IMR-90 (cell line): ENCODE measurements around the gene GATA5. TPM values are rescaled to one million over a fixed set of nuclear protein-coding genes. Genes with fewer than 3 reads are reported as not detected.

Experiments used
- ATAC-seq: fragments of 200-7000 bp; cut with Tn5 transposase; 2 replicates; pipeline ENCODE4 v1.9.1; 2020; ENCODE audit warnings: low read depth, mild to moderate bottlenecking, moderate library complexity
- BruUV-seq: library from RNA; stranded (reverse); fragments of 400-500 nt; replicated peaks from 2 replicates; lab custom pipeline; 2021; lab: Mats Ljungman, UMichigan
- CTCF ChIA-PET: fragments of 300-600 bp; formaldehyde crosslinking; extraction: SDS; loops from one replicate; lab custom pipeline; 2021; ENCODE audit warnings: antibody characterized with exemption; lab: Yijun Ruan, JAX
- POLR2A ChIA-PET: fragments of 300-600 bp; sonication (Branson Sonifier 250); formaldehyde crosslinking; loops from one replicate; lab custom pipeline; 2022; ENCODE audit warnings: antibody characterized with exemption; ENCODE audit not compliant: unreplicated experiment; lab: Charles Lee
- DNase-seq: peaks from one replicate; pipeline ENCODE4 v3.0.0; 2013
- H2AFZ ChIP-seq: replicated peaks from 2 replicates; pipeline ENCODE3; 2013; ENCODE audit warnings: low read length, mild to moderate bottlenecking; ENCODE audit not compliant: poor library complexity
- H2AK5ac ChIP-seq: 2 replicates; pipeline ENCODE4 v1.6.1; 2013; ENCODE audit warnings: low read depth, low read length, inconsistent platforms
- H2AK9ac ChIP-seq: replicated peaks from 2 replicates; pipeline ENCODE3; 2013; ENCODE audit warnings: mild to moderate bottlenecking, low read depth, low read length, moderate library complexity; ENCODE audit not compliant: poor library complexity
- H2BK120ac ChIP-seq: 2 replicates; pipeline ENCODE4 v1.6.1; 2013; ENCODE audit warnings: low read depth, low read length, inconsistent platforms
- H2BK15ac ChIP-seq: 3 replicates; pipeline ENCODE4 v1.6.1; 2013; ENCODE audit warnings: low read depth, low read length, inconsistent platforms
- H2BK20ac ChIP-seq: 2 replicates; pipeline ENCODE4 v1.6.1; 2013; ENCODE audit warnings: low read depth, mild to moderate bottlenecking, inconsistent platforms, low read length, moderate library complexity
- H2BK5ac ChIP-seq: 2 replicates; pipeline ENCODE4 v1.6.1; 2013; ENCODE audit warnings: mild to moderate bottlenecking, low read depth, low read length, inconsistent platforms; ENCODE audit not compliant: poor library complexity, severe bottlenecking
- H3K14ac ChIP-seq: replicated peaks from 2 replicates; pipeline ENCODE4 v1.6.1; 2013; ENCODE audit warnings: low read depth, low read length, inconsistent platforms
- H3K18ac ChIP-seq: 2 replicates; pipeline ENCODE4 v1.6.1; 2013; ENCODE audit warnings: low read depth, low read length, control low read depth
- H3K23ac ChIP-seq: 2 replicates; pipeline ENCODE4 v1.6.1; 2013; ENCODE audit warnings: low read depth, low read length, inconsistent platforms
- H3K27ac ChIP-seq: 2 replicates; pipeline ENCODE4 v1.5.1; 2013; ENCODE audit warnings: mild to moderate bottlenecking, control low read depth, low read length; ENCODE audit not compliant: insufficient read depth
- H3K27me3 ChIP-seq: 2 replicates; pipeline ENCODE4 v1.6.1; 2013; ENCODE audit warnings: low read length; ENCODE audit not compliant: control insufficient read depth, insufficient read depth
- H3K36me3 ChIP-seq: 2 replicates; pipeline ENCODE4 v1.6.1; 2013; ENCODE audit warnings: low read length, mixed read lengths; ENCODE audit not compliant: control insufficient read depth, insufficient read depth
- H3K4ac ChIP-seq: 2 replicates; pipeline ENCODE4 v1.6.1; 2013; ENCODE audit warnings: low read depth, low read length, inconsistent platforms
- H3K4me1 ChIP-seq: 2 replicates; pipeline ENCODE4 v1.6.1; 2013; ENCODE audit warnings: low read length, mixed read lengths; ENCODE audit not compliant: control insufficient read depth, insufficient read depth
- H3K4me2 ChIP-seq: 2 replicates; pipeline ENCODE4 v1.6.1; 2013; ENCODE audit warnings: low read depth, mild to moderate bottlenecking, control low read depth, low read length, moderate library complexity
- H3K4me3 ChIP-seq: 2 replicates; pipeline ENCODE4 v1.5.1; 2013; ENCODE audit warnings: low read depth, mild to moderate bottlenecking, control low read depth, low read length, moderate library complexity; ENCODE audit not compliant: insufficient read depth
- H3K56ac ChIP-seq: 2 replicates; pipeline ENCODE4 v1.6.1; 2013; ENCODE audit warnings: low read length, inconsistent platforms; ENCODE audit not compliant: insufficient read depth; ENCODE audit errors: extremely low read depth
- H3K79me1 ChIP-seq, 2 experiments: 2 replicates each; pipeline ENCODE4 v1.6.1; 2013; ENCODE audit warnings: low read length in 2 of 2, inconsistent platforms in 1 of 2, low read depth in 1 of 2
- H3K9ac ChIP-seq: 2 replicates; pipeline ENCODE4 v1.6.1; 2013; ENCODE audit warnings: low read depth, low read length, control low read depth
- H3K9me1 ChIP-seq: 2 replicates; pipeline ENCODE4 v1.6.1; 2013; ENCODE audit warnings: low read length, inconsistent platforms; ENCODE audit not compliant: insufficient read depth
- H3K9me3 ChIP-seq: 2 replicates; pipeline ENCODE4 v1.6.1; 2013; ENCODE audit warnings: low read length; ENCODE audit not compliant: control insufficient read depth, insufficient read depth
- H4K20me1 ChIP-seq: 2 replicates; pipeline ENCODE4 v1.6.1; 2013; ENCODE audit warnings: low read length, inconsistent platforms; ENCODE audit not compliant: insufficient read depth
- H4K5ac ChIP-seq: 2 replicates; pipeline ENCODE4 v1.6.1; 2013; ENCODE audit warnings: mild to moderate bottlenecking, low read depth, low read length, control low read depth
- H4K8ac ChIP-seq, 2 experiments: 2 replicates each; pipeline ENCODE4 v1.6.1; 2013; ENCODE audit warnings: low read depth in 2 of 2, low read length in 2 of 2, control low read depth in 1 of 2, inconsistent platforms in 1 of 2
- H4K91ac ChIP-seq: 2 replicates; pipeline ENCODE4 v1.6.1; 2013; ENCODE audit warnings: low read depth, low read length, inconsistent platforms; ENCODE audit not compliant: insufficient read depth
- BHLHE40 ChIP-seq: fragments of 150-350 bp; IDR thresholded peaks from 2 replicates; pipeline ENCODE4 v1.6.1; 2016; ENCODE audit warnings: mild to moderate bottlenecking, low read depth, low read length
- CEBPB ChIP-seq: IDR thresholded peaks from 2 replicates; pipeline ENCODE4 v1.6.1; 2012; ENCODE audit warnings: low read depth, low read length, improper control_type of control experiment
- CHD1 ChIP-seq: IDR thresholded peaks from 2 replicates; pipeline ENCODE4 v1.6.1; 2012; ENCODE audit warnings: low read depth, low read length, improper control_type of control experiment
- FOS ChIP-seq: fragments of 150-350 bp; IDR thresholded peaks from 2 replicates; pipeline ENCODE4 v1.6.1; 2016; ENCODE audit warnings: low read depth, low read length
- MAFK ChIP-seq: IDR thresholded peaks from 2 replicates; pipeline ENCODE4 v1.6.1; 2012; ENCODE audit warnings: low read depth, low read length, improper control_type of control experiment
- MAZ ChIP-seq: IDR thresholded peaks from 2 replicates; pipeline ENCODE4 v1.6.1; 2012; ENCODE audit warnings: low read depth, mild to moderate bottlenecking, low read length, improper control_type of control experiment, moderate library complexity, borderline replicate concordance
- MXI1 ChIP-seq: IDR thresholded peaks from 2 replicates; pipeline ENCODE4 v1.6.1; 2012; ENCODE audit warnings: low read depth, mild to moderate bottlenecking, low read length, moderate library complexity, borderline replicate concordance
- NFE2L2 ChIP-seq: fragments of 150-350 bp; IDR thresholded peaks from 2 replicates; pipeline ENCODE4 v1.6.1; 2016; ENCODE audit warnings: low read depth, mild to moderate bottlenecking, low read length
- POLR2A ChIP-seq: IDR thresholded peaks from 2 replicates; pipeline ENCODE4 v1.6.1; 2012; ENCODE audit warnings: mild to moderate bottlenecking, low read depth, low read length
- RAD21 ChIP-seq: IDR thresholded peaks from 2 replicates; pipeline ENCODE4 v1.6.1; 2012; ENCODE audit warnings: low read length, improper control_type of control experiment
- RCOR1 ChIP-seq: IDR thresholded peaks from 2 replicates; pipeline ENCODE4 v1.6.1; 2012; ENCODE audit warnings: mild to moderate bottlenecking, low read length, improper control_type of control experiment; ENCODE audit not compliant: insufficient replicate concordance
- RFX5 ChIP-seq: IDR thresholded peaks from 2 replicates; pipeline ENCODE4 v1.8.0; 2012; ENCODE audit warnings: low read depth, mild to moderate bottlenecking, low read length, moderate library complexity
- SMC3 ChIP-seq: fragments of 150-350 bp; IDR thresholded peaks from 2 replicates; pipeline ENCODE4 v1.6.1; 2016; ENCODE audit warnings: low read depth, mild to moderate bottlenecking, antibody characterized with exemption, low read length, moderate library complexity
- WGBS, 2 experiments: methylation state at CpG; one replicate each; pipeline versions ENCODE4 v1.1.5 to v1.1.7; 2013; ENCODE audit warnings: missing lambda C conversion rate in 2 of 2; ENCODE audit not compliant: insufficient read length in 1 of 2; ENCODE audit errors: extremely low coverage in 2 of 2; 5-methylcytosine and 5-hydroxymethylcytosine counted together
- dilution Hi-C: fragments of 300-500 bp; cut with HindIII; formaldehyde crosslinking; loops from one replicate; pipeline ENCODE4 v1.14.3; 2018; ENCODE audit warnings: low sequenced_read_pairs; ENCODE audit not compliant: unreplicated experiment
- in situ Hi-C: fragments of 300-500 bp; cut with MboI; formaldehyde crosslinking; loops from 3 replicates; pipeline ENCODE4 v1.14.3; 2019; ENCODE audit warnings: low sequenced_read_pairs, inconsistent platforms, mixed read lengths
- intact Hi-C: fragments of 100-400 bp; cut with micrococcal nuclease; formaldehyde crosslinking; loops from 2 replicates; pipeline ENCODE4 v1.10.0; 2022
- polyA plus RNA-seq, 3 experiments: library from polyadenylated mRNA; depleted of rRNA; stranded (reverse); fragments of >200 nt; gene quantifications; 2 replicates each; pipeline ENCODE4 v1.2.3, GENCODE V29; 2012; ENCODE audit warnings: low replicate concordance in 1 of 3
- total RNA-seq: library from RNA; depleted of rRNA; stranded (reverse); fragments of >200 nt; gene quantifications from 2 replicates; pipeline ENCODE4 v1.2.3, GENCODE V29; 2012
- TF ChIP-seq, protein P1 (sequence below): fragments of 150-350 bp; IDR thresholded peaks from 2 replicates; pipeline ENCODE4 v1.6.1; 2017; ENCODE audit warnings: mild to moderate bottlenecking, antibody characterized with exemption, low read length, low read depth
- TF ChIP-seq, protein P2 (sequence below): conservative IDR thresholded peaks from 2 replicates; pipeline ENCODE4 v1.5.1; 2012; ENCODE audit warnings: mild to moderate bottlenecking, low read depth, low read length, improper control_type of control experiment
- TF ChIP-seq, protein P3 (sequence below): fragments of 150-350 bp; IDR thresholded peaks from 2 replicates; pipeline ENCODE4 v1.6.1; 2016; ENCODE audit warnings: low read depth, mild to moderate bottlenecking, low read length, moderate library complexity, borderline replicate concordance

Gene GATA5
- total and polyA plus RNA-seq, 2 of the 4 experiments (the other 2 are of a cell fraction) = not detected

DNA sequence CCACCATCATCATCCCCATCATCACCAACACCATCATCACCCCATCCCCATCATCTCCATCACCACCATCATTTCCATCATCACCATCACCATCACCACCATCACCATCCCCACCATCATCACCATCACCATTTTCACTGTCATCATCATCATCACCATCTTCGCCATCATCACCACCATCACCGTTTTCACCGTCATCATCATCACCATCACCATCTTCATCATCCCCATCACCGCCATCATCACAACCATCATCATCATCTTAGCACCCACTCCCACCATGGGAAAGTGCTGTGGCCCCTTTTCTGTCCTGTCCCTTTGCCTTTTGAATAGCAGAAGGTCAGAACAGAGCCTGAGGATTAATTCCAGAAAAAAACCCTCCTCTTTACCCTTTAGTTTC, 28.5 kb upstream of the GATA5 start:
- no peak overlapping the region for H2BK5ac ChIP-seq
- no peak overlapping the region for H3K4ac ChIP-seq
- H4K91ac ChIP-seq = no peak overlapping the region
- ATAC-seq (no peak), DNase-seq (no peak)
- H3K27me3 ChIP-seq = peaks cover 5% of the 10 kb centered on the region; the same call in 1 of the 2 replicates
- no peak overlapping the region for H2BK15ac ChIP-seq
- no peak overlapping the region for H3K4me3 ChIP-seq
- CTCF ChIA-PET = no interaction called here
- intact Hi-C loops (loop anchor here (5.0 kb wide), 1 partner anchor 288 kb away; no protein-coding TSS in a partner anchor), in situ Hi-C loops (loop anchor here (10.0 kb wide), 1 partner anchor 110 kb away; no protein-coding TSS in a partner anchor), dilution Hi-C loops (no loop called here)
- no peaks in the 10 kb centered on the region for H3K9me3 ChIP-seq
- H2AK9ac ChIP-seq = no peak overlapping the region
- no peaks in the 10 kb centered on the region for H3K4me1 ChIP-seq
- H3K18ac ChIP-seq = no peak overlapping the region
- TF ChIP-seq RAD21 (no peak), CHD1 (no peak), RCOR1 (no peak), MAZ (no peak), BHLHE40 (no peak), FOS (no peak), RFX5 (no peak), NFE2L2 (no peak), POLR2A (no peak), MAFK (no peak), CEBPB (no peak), SMC3 (no peak), MXI1 (no peak)
- TF ChIP-seq, protein P1, sequence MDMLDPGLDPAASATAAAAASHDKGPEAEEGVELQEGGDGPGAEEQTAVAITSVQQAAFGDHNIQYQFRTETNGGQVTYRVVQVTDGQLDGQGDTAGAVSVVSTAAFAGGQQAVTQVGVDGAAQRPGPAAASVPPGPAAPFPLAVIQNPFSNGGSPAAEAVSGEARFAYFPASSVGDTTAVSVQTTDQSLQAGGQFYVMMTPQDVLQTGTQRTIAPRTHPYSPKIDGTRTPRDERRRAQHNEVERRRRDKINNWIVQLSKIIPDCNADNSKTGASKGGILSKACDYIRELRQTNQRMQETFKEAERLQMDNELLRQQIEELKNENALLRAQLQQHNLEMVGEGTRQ = no peak
- TF ChIP-seq, protein P2, sequence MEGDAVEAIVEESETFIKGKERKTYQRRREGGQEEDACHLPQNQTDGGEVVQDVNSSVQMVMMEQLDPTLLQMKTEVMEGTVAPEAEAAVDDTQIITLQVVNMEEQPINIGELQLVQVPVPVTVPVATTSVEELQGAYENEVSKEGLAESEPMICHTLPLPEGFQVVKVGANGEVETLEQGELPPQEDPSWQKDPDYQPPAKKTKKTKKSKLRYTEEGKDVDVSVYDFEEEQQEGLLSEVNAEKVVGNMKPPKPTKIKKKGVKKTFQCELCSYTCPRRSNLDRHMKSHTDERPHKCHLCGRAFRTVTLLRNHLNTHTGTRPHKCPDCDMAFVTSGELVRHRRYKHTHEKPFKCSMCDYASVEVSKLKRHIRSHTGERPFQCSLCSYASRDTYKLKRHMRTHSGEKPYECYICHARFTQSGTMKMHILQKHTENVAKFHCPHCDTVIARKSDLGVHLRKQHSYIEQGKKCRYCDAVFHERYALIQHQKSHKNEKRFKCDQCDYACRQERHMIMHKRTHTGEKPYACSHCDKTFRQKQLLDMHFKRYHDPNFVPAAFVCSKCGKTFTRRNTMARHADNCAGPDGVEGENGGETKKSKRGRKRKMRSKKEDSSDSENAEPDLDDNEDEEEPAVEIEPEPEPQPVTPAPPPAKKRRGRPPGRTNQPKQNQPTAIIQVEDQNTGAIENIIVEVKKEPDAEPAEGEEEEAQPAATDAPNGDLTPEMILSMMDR = no peak
- TF ChIP-seq, protein P3, sequence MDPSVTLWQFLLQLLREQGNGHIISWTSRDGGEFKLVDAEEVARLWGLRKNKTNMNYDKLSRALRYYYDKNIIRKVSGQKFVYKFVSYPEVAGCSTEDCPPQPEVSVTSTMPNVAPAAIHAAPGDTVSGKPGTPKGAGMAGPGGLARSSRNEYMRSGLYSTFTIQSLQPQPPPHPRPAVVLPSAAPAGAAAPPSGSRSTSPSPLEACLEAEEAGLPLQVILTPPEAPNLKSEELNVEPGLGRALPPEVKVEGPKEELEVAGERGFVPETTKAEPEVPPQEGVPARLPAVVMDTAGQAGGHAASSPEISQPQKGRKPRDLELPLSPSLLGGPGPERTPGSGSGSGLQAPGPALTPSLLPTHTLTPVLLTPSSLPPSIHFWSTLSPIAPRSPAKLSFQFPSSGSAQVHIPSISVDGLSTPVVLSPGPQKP = no peak
- no peak overlapping the region for H3K56ac ChIP-seq
- H3K36me3 ChIP-seq = no peaks in the 10 kb centered on the region
- H4K8ac ChIP-seq = no peak overlapping the region
- H2BK20ac ChIP-seq = no peak overlapping the region
- BruUV-seq = no TSS peak
- 0 out of 2 replicates have a peak, but pooled peaks cover 8% of the 10 kb centered on the region for H3K9me1 ChIP-seq
- no peak overlapping the region for H3K23ac ChIP-seq
- no peak overlapping the region for H2BK120ac ChIP-seq
- H3K79me1 ChIP-seq = no peaks in the 10 kb centered on the region
- H3K27ac ChIP-seq = no peak overlapping the region
- no peak overlapping the region for H3K14ac ChIP-seq
- H4K20me1 ChIP-seq = peaks cover 4% of the 10 kb centered on the region; the same call in 1 of the 2 replicates
- no peak overlapping the region for H3K4me2 ChIP-seq
- no peak overlapping the region for H4K5ac ChIP-seq
- no peak overlapping the region for H3K9ac ChIP-seq
- H2AFZ ChIP-seq = no peak overlapping the region
- WGBS, 2 experiments = 84% methylated on average over 4 of the region's 4 CpGs; no CpG with 5 or more reads in 1 of the 2 experiments
- no peak overlapping the region for H2AK5ac ChIP-seq
- POLR2A ChIA-PET = no interaction called here
